NCI-H2196 (cell line): Measurements from ENCODE around the gene CDK5R1.
"Not testable (repeated sequence)": the region's sequence is repeated elsewhere in the genome, so short reads cannot be mapped to it uniquely, and the experiment has no call there.

ENCODE experiments used
- DNase-seq: peaks from one replicate; lab custom pipeline; 2025; ENCODE audit not compliant: unreplicated experiment; lab: John Stamatoyannopoulos, UW

The CDK5R1 gene

DNA sequence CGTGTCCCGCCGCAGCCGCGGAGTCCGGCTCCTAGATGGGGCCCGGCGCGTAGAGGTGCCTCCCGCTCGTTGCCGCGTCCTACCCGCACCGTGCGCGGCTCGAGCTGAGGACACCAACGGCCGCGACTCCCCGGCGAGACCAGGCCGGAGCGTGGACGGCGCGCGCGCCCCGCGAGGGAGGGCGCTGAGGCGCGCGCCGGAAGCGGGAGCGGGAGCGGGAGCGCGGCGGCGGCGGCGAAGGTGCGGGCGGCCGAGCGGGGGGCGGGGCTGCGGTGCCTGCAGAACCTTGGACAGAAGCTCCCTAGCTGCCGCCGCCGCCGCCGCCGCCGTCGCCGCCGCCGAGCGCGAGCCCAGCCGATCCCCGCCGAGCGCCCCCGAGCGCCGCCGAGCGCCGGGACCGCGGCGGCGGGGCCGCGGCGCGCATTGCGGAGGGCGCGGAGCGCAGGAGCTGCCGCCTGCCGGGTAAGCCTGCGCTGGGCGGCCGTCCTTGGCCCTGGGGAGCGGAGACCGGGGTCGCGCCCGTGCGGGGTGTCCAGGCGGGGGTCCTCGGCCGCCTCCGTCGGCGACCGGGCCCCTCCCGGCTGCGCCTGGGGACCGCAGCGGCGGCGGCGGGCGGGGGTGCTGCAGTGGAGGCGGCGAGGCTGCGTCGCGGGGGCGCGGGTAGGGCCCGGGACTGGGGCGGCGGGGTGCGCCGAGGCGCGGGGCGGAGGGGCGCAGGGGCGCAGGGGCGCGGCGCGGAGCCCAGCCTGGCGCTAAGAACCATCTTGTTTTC lies at the start of gene CDK5R1:
Gene CDK5R1, plus strand, starts transcription at position 293 of the 772 bp plus-strand sequence. CDS start 628 bp downstream, outside the sequence.
- peak; percentile 52 for DNase-seq

DNA sequence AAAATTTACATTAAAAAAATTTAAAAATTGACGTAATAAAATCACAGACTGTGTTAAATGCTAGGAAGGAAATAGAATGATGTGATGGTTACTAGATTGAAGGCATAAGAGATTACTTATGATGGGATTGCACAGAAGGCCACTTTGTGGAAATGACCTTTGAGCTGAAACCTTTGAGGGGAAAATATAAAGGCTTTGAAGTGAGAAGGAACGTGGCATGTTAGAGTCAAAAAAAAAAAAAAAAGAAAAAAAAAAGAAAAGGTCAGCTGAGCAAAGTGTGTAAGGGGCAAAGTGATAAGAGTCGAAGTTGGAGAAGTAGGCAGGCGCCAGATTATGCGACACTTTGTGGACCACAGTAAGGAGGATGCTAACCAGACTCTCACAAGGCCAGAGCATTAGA lies 46.1 kb upstream of the CDK5R1 start:
- DNase-seq, result no peak

DNA sequence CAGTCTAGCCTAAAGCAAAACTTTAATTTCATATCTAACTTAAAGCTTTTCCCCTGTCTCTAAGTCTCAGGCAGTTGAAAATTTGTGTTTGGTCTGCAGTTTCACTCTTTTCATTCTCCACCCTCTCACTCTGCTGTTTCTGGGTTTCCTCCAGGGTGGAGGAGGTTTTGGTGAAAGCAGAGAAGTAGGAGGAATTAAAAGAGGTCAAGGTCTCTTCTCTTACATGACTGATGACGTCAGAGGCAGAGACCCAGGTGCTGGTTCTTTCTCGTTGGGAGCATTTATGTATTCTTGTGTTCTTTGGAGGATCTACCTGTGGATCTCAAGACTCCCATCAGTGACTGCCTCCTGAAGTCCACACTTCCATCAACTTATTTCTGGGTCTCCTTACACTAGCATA lies 44.9 kb upstream of the CDK5R1 start:
- DNase-seq, result no peak

DNA sequence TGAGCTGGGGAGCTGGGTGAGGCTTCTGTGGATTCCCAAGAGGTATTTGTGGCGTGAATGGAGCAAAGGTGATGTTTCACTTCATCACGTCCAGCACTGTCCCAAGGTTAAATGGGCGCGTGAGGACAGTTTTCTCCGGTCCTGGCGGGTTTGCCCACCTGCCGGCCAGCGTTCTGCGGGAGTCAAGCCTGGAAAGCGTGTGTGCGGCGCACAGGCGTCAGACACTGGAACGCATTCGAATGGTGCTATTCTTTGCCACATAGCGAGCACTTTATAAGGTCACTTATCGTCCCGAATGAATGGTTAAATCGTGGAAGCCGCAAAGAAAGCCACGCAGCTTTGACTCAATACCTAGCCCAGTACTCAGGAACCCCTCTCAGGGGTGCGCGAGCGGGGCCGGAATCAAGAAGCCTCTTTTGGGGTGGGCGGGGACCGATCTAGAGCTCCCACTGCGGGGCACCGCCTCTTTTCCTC lies 42.9 kb upstream of the CDK5R1 start:
- DNase-seq, result no peak

DNA sequence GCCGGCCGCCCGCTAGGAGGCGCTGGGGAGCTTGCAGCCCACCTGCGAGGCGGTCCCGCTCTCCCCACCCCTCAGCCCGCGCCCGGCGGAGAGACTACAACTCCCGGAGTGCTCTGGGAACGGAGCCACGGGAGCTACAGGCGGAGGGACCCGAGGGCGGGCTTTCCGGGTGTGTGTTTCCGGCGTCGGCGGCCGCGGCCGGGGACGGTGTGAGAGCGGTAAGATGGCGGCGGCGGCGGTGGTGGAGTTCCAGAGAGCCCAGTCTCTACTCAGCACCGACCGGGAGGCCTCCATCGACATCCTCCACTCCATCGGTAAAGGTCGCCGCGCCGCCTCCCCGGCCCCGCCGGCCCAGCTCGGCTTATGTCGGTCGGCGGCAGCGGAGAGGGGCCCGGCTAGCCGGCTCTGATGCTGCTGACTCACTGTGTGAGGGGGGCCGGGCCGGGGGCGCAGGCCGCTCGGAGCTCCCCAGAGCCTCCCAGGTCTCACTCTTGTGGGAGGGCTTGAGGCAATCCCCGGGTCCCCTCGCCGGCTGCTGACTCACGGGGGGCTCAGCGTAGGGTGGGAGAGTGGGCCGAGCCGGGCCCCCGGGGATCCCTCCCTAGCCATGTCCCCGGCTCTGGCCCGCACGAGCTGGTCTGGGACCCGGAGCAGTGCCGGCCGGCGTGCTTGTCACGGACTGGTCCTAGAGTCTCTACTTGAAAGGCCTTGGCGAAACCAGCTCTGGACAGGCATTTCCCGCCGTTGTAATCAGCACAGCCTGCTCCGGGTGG lies 42.3 kb upstream of the CDK5R1 start, which contains the start of gene PSMD11:
Gene PSMD11, plus strand, starts transcription at position 210 of the 773 bp plus-strand sequence. Its CDS starts 14 bp downstream, at position 224.
- peak; percentile 84 for DNase-seq

DNA sequence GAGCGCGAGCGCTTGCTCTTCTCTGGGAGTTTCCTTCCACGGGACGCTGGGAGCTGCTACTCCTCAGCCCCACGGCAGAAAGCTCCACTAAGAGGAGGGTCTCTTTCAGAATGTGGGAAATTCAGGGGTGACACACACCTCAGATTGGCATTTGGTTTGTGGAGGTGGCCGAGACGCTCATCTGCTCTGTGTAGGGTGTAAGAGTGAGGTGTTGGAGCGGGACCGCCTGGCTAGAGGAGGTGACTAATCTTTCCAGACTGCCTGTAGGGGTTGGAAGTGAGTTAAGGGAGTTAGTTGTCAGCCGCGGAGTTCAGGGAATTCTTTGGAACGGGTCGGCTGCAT lies 41.7 kb upstream of the CDK5R1 start:
- DNase-seq, result no peak

DNA sequence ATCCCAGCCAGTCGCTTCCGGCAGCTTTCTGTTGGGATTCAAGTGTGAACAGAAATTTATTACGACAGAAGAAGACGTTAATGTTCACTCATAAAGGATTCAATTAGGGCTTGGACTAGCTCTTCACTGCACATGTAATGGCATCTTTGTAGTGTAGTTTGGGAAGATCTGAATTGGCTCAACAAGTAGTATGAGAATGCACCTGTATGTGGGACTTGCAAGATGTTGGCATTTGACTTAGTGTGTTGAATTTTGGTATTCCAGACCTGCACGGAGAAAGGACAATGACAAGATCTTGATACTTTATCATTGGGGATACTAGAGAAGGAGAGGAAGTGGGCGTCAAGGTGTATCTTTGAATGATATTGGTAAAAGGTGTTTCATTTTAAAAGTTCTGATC lies 41.3 kb upstream of the CDK5R1 start:
- no peak for DNase-seq

DNA sequence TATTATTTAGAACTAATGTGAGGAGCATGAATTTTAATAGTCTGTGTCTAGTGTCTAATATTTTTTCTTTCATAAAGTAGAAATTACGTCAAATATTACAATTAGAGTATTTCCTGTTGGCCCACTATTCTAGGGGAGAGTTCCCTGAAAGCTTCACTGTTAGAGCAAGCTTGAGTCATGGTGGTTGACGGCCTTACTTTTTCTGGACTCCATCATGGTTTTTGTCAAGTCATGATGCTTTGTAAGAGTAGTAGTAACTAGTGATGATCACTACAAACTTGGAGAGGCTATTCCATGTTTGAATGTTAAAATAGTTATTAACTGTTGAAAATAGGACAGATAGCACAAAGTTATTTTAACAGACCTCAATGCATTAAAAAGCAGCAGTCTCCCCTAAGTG lies 40.8 kb upstream of the CDK5R1 start:
- no peak for DNase-seq

DNA sequence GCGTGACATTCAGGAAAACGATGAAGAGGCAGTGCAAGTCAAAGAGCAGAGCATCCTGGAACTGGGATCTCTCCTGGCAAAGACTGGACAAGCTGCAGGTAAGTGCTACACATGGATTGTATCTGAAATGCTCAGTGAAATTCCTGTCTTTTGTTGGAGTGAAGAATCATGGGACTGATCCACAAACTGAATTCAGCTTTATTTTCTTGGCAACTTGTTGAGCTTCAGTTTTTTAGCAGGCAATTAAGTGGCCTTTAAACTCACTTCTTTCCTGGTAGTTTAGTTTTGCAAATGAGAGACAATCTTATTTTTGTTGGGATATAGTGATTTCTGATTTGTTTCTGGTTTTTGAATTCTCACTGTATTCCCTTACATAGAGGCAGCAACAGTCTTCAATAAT lies 39.8 kb upstream of the CDK5R1 start:
- no peak for DNase-seq

DNA sequence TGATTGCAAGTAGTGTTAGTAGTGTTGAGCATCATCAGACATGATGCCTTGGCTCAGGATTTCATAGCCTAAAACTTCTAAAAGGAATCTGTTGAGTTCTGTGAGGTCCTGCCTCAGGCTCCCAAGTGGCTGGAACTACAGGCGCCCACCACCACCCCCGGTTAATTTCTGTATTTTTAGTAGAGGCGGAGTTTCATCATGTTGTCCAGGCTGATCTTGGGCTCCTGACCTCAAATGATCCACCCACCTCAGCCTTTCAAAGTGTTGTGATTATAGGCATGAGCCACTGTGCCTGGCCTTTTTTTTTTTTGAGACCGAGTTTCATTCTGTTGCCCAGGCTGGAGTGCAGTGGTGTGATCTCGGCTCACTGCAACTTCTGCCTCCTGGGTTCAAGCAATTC lies 36.8 kb upstream of the CDK5R1 start:
- DNase-seq, result no peak

DNA sequence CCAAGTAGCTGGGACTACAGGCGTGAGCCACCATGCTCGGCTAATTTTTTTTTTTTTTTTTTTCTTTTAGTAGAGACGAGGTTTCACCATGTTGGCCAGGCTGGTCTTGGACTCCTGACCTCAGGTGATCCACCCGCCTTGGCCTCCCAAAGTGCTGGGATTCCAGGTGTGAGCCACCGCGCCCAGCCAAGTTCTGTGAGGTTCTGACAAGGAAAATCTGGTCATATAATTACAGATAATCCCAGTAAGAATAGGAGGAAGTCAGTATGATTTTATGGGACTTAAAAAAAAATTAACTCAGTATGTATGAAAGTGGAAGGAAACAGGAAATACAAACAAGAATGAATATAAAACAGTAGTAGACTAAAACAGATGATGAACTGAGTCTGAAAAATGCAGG lies 36.4 kb upstream of the CDK5R1 start:
- DNase-seq, result not testable (repeated sequence)

DNA sequence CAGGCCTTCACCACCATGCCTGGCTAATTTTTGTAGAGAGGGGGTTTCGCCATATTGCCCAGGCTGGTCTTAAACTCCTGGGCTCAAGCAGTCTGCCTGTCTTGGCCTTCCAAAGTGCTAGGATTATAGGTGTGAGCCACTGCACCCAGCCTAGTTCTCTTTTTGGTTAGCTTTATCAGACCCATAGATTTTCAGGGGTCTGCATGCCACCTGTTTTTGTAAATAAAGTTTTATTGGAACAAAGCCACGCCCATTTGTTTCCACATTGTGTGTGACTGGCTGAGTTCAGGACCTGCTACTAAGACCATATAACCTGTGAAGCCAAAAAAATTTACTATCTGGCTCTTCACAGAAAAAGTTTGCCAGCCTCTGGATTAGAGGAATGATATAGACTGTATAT lies 34.9 kb upstream of the CDK5R1 start:
- DNase-seq, result no peak

DNA sequence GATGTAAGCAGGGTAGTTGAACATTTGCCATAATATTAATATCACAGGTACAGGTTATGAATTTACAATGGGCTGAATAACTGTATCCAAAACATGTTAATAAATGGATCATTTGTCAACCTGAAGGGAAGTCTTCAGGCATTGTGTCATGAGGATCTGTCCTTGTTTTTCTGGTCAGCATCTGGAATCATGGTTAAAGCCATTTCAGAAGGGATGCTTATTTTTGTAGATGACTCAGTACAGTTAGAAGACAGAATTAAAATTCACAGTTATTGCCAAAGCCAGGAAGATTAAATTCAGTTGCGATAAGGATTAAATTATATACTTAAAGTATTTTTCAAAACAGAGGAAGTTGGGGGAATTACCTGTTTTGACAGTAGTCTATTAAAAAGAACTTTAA lies 34.5 kb upstream of the CDK5R1 start:
- DNase-seq, result no peak

DNA sequence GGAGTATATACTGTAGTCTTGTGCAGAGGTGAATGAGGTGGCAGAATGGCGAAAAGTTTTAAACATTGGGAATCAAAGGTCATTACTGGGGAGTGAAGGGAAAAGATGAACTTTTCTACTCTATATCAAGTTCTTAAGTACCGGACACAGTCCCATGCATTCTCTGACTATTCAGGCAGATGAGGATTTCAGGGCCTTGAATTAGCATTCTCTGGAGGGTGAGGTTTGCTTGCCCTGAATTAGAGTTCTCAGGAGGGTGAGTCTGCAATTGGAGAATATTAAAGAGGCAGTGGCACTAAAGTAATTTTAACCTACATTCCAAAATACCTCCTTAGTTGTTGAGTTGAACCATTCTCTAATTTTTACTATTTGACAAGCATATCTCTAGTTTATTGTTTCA lies 33.4 kb upstream of the CDK5R1 start:
- DNase-seq, result no peak

DNA sequence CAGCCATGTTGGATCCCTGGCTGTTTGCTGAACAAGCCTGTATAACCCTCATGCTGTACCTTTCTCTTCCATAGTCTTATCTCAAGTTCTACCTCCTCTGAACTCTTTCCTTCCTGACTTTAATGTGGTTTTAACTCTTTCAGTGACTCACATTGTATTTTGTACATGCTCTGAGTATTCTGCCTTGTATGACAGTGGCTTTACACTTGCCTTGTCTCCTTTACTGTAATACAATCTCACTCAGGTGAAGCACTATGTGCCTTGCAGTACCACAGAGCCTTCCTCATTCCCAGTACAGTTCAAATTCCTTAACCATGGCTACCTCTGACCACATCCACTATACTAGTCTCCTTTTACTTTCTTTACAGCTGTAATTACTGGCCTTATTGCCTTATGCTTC lies 28.4 kb upstream of the CDK5R1 start:
- no peak for DNase-seq

DNA sequence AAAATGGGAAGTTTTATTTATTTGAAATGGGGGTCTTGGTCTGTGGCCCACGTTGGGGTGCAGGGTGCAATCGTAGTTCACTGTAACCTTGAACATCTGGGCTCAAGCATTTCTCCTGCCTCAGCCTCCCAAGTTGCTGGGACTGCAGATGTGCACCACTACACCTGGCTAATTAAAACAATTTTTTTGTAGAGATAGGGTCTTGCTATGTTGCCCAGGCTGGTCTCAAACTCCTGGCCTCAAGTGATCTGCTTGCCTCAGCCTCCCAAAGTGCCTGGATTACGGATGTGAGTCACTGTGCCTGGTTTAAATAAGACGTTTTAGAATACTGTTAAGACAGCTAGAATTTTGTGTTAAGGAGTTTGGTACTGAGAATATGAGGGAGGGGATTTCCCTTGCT lies 26.7 kb upstream of the CDK5R1 start:
- no peak for DNase-seq

DNA sequence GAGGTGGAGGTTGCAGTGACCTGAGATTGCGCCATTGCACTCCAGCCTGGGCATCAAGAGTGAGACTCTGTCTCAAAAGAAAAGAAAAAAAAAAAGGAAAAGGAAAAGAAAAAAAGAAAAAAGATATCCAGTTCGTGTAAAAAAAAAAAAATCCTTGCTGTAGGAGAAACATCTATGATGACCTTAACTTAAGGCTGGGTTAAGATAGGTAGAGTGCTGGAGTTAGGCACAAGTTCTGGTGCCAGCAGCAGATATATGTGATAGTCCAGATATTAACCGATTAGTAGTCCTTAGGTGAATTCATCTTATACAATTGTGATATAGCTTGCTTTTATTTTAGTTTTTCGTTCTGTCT lies 25.3 kb upstream of the CDK5R1 start:
- DNase-seq, result no peak

DNA sequence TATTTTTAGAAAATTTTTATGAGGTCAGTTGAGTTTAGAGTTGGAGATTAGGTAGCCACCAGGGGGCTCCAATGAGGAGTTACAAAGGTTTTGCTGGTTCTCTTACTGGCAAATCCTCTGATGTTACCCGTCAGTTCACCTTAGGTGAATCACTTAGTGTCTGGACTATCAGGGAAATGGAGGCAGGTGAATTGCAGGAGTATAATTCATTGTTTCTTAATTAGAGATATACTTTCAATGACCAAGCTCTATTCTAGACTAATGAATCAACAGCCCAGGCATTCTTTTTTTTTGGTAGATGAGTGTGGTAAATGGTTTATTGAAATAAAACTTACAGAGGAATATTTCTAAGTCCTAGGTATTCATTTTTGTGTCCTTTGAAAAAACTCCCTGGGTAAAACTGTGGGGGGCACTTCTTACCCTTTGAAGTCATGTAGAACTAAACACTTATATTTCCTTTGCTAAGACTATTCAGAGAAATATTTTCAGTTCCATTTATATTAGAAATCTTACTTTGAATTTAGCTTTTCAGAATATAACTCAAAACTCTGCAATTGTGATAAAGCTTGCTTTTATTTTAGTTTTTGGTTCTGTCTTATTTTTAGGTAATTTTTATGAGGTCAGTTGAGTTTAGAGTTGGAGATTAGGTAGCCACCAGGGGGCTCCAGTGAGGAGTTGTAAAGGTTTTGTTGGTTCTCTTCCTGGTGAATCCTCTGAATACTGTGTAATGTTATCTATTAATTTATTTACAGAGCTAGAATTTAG lies 24.8 kb upstream of the CDK5R1 start:
- peak; percentile 27 for DNase-seq

DNA sequence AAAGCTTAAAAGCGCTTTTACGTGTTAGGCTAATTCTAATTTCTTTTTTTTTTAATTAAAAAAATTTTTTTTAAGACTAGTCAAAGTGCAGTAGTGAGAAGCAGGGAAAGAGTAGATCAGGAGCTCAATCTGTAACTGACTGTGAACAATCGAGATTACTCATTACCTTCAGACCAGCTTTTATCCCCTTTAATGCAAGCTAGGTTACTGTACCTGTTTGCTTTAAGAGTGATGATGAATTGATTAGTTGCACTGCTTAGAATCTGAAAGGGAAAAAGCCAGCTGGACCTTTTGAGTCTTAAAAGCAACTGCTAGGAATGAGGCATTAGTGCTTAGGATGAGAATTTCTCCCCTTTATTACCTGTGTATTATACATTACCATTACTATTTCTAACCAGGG lies 23.5 kb upstream of the CDK5R1 start:
- DNase-seq, result no peak

DNA sequence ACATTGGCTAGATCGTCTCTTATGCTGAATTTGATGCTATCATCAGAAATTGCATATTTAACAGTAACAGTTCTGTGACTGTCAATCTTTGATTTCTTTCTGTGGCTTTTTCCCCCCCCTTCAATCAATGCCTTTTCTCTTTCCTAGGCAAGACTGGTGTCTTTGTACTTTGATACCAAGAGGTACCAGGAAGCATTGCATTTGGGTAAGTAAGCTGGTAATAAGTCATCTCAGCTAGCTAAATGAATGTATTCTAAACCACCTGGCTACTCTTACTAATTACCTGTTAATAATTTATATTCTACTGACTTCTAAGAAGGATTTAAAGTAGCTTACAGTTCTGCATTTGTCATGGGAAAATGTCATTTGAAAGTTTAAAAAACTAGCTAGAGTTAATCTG lies 22.4 kb upstream of the CDK5R1 start:
- DNase-seq, result no peak

DNA sequence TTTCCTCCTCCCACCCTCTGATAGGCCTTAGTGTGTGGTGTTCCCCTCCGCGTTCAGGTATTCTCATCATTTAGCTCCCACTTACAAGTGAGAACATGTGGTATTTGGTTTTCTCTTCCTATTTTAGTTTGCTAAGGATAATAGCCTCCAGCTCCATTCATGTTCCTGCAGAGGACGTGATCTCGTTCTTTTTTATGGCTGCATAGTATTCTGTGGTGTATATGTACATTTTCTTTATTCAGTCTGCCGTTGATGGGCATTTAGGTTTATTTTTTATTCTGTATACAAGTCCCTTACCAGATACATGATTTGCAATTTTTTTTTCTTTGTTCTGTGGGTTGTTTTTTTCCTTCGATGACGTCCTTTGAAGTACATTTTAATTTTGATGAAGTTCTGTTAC lies 18.8 kb upstream of the CDK5R1 start:
- DNase-seq, result no peak
